Stimulated activated CD4-positive, alpha-beta T cell treated with anti-CD3 and anti-CD28 coated beads, Interleukin-2, amount 100 ng/mL, for 4 hours (primary cell): ENCODE measurements around the gene POLR3H.

Source experiments
- DNase-seq: peaks from one replicate; pipeline ENCODE4 v3.0.0-alpha.2; 2020; ENCODE audit warnings: low read depth

Gene POLR3H

DNA sequence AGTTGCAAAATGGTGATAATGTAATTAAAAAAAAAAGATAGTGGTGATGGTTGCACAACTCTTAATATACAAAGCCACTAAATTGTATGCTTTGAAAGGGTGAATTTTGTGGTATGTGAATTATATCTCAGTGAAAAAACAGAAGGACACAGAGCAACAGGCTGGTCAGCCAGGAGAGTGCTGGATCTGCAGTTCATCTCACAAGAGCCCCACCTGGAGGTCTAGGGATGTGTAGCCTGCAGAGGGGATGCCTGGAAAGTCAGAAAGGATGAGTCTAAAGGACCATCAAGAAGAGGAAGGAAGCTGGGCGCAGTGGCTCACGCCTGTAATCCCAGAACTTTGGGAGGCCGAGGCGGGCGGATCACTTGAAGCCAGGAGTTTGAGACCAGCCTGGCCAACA is 9.0 kb downstream of the POLR3H start:
- DNase-seq, result no peak

DNA sequence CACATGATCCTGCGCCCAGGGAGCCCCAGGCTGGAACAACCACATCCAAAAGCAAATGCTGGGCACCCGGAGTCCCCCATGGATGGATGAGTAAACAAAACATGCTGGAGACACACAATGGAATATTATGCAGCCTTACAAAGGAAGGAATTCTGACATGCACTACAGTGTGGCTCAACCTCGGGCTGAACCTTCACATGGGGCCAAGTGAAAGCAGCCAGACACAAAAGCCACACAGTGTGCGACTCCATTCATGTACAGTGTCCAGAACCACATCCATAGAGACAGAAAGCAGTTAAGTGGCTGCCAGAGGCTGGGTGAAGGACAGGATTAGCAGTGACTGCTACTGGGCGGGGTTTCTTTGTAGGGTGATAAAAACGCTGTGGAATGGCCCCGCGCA is 10.1 kb downstream of the POLR3H start:
- no peak for DNase-seq

GRCh38 chr22:41532908-41533825 is 11.1 kb downstream of the POLR3H start:
- peak; percentile 37 for DNase-seq

DNA sequence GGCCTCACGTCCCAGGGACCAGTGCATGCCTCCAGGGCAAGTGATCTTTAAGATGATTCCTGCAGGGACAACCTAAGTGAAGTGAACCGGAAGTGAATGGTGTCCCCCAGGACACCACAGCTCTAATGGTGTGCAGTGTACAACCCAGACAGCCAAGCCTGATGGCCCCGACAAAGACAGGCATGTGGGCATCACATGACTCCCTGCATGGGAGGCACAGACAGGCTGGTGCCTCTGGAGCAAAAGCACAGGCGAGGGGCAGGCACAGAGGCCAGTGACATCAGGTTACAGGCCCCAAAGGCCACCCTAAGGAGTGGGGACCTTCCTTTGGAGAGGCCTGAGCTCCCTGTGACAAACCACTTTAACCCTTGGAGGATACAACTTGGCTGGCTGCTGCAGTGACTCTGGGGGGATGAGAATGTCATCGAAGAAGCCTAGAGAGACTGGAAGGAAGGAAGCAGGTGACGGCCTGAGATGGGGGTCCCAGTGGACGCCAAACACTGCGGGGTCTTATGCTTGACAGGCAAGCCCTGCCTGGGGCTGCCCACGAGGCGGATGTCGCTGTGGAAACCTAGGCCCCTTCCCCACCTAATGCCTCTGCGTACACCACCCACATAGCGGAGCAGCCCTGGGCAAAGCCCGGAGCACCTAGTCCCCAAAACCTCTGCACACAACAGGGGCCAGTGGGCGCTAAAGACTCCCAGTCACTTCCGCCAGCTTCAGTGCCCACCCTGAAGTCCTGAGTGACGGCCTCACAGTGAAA is 12.4 kb downstream of the POLR3H start:
- DNase-seq, result no peak

GRCh38 chr22:41530890-41531714 is 13.2 kb downstream of the POLR3H start:
- no peak for DNase-seq

GRCh38 chr22:41528938-41529561 is 15.2 kb downstream of the POLR3H start:
- DNase-seq, result no peak

- DNase-seq, result no peak
Measured at GRCh38 chr22:41528132-41528766, 16.0 kb downstream of the POLR3H start.

DNA sequence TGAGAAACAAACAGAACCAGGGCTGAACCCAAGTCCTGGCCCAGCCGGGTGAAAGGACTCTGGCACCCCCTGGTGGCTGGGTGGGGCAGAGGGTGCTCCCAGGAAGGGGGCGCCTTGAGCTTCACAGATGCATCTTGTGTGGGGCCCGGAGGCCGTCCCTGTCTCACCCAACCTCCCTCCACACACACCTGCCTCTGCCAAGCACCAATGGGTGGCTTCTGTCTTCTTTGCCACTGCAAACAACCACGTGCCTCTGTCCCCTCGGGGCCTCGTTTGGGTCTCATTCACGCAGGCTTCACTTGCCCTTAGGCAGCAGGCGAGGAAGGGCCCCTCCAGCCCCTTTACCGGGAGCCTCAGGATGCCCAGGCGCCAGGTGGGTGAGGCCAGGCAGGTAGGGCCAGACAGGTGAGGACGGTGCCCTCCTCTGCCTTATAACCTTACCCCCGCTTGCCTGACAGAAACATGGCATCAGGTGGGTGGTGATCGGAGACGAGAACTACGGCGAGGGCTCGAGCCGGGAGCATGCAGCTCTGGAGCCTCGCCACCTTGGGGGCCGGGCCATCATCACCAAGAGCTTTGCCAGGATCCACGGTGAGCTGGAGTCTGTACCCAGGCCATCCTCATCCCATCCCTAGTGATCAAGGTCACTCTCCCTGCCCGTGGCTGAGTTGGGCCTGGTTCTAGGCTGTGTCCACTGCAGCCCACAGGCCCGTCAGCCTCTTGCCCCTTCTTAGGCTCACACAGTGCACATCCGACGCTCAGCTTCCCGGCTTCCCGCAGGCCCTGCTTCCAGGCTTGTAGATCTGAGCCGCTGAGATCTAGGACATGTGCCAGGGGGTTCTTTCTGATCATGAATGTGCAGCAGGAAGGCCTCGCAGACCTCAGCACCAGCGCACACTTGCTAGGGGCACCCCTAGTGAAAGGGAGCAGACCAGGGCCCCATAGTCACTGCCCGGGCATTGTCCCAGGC is 17.2 kb downstream of the POLR3H start:
- peak; percentile 50 for DNase-seq

DNA sequence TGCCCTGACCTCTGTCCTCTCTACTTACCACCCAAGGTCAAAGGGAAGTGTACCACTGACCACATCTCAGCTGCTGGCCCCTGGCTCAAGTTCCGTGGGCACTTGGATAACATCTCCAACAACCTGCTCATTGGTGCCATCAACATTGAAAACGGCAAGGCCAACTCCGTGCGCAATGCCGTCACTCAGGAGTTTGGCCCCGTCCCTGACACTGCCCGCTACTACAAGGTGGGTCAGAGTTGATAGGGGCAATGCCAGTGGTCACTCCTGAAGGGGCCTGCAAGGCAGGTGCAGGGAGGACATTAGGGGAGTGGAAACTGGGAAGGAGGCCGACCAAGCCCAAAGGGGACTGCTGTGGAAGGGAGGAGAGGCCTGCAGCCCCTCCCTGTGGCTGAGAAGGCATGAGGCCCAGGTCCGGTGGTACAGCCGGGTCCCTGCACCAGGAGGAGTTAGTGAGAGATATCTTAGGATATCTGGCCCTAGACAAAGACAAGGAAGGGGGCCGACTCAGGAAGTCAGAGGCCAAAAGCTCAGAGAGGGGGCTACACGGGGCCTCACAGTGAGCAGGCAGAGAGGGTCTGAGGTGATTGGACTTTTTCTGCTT is 17.9 kb downstream of the POLR3H start:
- no peak for DNase-seq

- no peak for DNase-seq
Measured at GRCh38 chr22:41525450-41526225, 18.6 kb downstream of the POLR3H start.

GRCh38 chr22:41524809-41525449 is 19.3 kb downstream of the POLR3H start:
- peak; percentile 68 for DNase-seq

GRCh38 chr22:41524251-41524661 is 20.0 kb downstream of the POLR3H start:
- DNase-seq, result no peak

- DNase-seq, result no peak
Measured at GRCh38 chr22:41523464-41524221, 20.6 kb downstream of the POLR3H start.

DNA sequence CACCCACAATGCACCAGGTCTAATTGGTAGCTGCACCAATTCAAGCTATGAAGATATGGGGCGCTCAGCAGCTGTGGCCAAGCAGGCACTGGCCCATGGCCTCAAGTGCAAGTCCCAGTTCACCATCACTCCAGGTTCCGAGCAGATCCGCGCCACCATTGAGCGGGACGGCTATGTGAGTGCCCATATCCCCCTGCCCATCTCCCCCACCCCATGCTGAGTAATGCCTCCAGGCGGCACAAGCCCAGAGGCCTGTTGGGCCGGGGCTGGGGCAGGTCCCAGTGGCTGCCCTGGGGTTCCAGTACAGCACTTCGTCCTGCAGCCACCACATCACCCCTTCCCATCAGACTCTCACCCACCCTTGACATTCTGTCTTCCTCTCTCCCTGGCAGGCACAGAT is 21.5 kb downstream of the POLR3H start:
- no peak for DNase-seq

DNA sequence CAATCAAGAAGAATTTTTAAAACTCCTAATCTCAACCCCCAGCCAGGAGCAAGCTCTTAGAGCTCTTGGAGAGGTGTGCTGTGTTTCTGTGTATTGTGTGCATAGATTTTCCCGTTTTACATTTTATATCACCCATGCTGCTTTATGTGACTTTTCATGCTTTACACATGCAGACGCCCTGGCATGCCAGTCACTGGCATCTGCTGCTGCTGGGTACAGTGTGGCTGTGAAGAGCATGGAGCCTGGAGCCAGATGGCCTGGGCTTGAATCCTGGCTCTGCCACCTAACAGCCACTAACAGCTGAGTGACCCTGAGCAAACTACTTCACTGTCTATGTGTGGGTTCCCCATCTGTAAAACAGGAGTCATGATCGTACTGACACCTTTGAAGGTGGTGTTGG is 23.1 kb downstream of the POLR3H start:
- no peak for DNase-seq

DNA sequence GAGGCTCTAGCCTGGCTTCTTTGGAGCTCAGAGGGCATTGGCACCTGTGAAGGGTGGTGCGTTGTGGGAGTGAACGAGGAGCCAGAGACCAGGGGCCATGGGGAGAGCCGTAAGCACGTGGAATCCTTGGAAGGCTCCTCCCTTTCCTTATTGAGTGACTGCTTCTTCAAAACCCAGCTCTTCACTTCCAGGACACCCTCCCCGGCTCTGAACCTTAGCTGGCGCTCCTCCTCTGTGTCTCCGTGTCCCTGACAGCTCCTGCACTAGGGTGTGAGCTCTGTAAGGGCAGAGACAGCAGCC is 26.3 kb downstream of the POLR3H start:
- no peak for DNase-seq

- DNase-seq, result no peak
Measured at GRCh38 chr22:41517172-41518047, 26.9 kb downstream of the POLR3H start.
